ENCODE results near the gene TNPO2. TPM values are rescaled to one million over a fixed set of nuclear protein-coding genes. Genes with fewer than 3 reads are reported as not detected.

TNPO2 gene
- total and polyA plus RNA-seq, 2 of the 13 experiments (the other 11 are each of a cell fraction or from before 2014, with no cell fraction given), result 31.7 to 61.0 TPM

DNA sequence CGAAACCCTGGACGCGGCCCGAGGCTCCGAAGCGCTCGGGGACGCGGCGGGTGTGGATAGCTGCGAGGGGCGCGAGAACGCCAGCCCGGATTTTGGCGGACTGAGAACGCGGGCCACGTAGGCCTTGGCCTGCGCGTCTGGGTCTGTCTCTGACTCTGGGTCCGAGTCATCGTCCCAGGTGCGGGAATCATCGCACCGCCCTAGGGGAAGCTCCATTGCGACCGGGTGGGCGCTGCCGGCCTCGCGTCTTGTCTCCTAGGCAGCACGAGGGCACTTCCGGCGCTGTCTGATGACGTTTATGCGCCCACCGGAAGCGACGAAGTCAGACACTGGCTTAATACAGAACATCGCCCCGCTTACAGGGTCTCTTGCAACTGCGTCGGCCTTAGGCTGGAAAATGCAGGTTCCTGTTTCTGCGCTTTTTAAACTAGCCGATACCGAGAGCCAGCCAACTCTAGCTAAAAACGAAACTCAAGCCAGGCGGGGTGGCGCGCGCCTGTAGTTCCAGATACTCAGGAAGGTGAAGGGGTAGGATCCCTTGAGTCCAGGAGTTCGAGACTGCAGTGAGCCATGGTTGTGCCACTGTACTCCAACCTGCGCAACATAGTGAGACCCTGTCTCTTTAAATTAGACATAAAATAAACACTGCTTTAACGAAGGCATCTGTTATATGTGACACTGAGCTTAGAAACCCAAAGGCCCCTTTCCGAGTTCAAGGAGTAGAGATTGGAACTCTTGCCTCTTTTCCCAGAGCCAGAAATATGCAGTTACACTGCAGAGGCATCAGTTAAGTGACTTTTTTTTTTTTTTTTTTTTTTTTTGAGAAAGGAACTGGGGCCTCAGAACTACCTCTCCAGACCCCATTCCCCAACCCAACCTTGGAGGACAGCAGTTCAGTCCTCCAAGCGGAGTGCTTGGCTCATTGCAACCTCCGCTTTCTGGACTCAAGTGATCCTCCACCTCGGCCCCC is 27.1 kb downstream of the TNPO2 start, which contains the start of gene FBXW9 (continued):
- TF ChIP-seq HNF1A (IDR thresholded peaks at IDR 0.05; ENCODE audit: low read depth) (no peak), HNF1A (CRISPR knock-in tag; IDR thresholded peaks at IDR 0.05; ENCODE audit: borderline replicate concordance) (peak; percentile 57; the same call in 1 of the 2 replicates), FOXK2 (IDR thresholded peaks at IDR 0.05) (no peak), HMG20A (CRISPR knock-in tag; IDR thresholded peaks at IDR 0.05; ENCODE audit: borderline replicate concordance) (no peak), ZBTB49 (CRISPR knock-in tag; IDR thresholded peaks at IDR 0.05; ENCODE audit: borderline replicate concordance) (no peak), MTA1 (CRISPR knock-in tag; IDR thresholded peaks at IDR 0.05; ENCODE audit: borderline replicate concordance) (peak; percentile 43; the same call in 1 of the 2 replicates), ZBTB34 (CRISPR knock-in tag; IDR thresholded peaks at IDR 0.05) (no peak), ZNF468 (CRISPR knock-in tag; IDR thresholded peaks at IDR 0.05) (no peak), E2F5 (CRISPR knock-in tag; conservative IDR thresholded peaks at IDR 0.05) (no peak), ATRX (CRISPR knock-in tag; IDR thresholded peaks at IDR 0.05; ENCODE audit: borderline replicate concordance) (no peak), RBM39 (IDR thresholded peaks at IDR 0.05; ENCODE audit: low read depth, low read length, poor library complexity, severe bottlenecking) (no peak), KAT8 (CRISPR knock-in tag; IDR thresholded peaks at IDR 0.05) (peak; percentile 99), ZNF740 (CRISPR knock-in tag; IDR thresholded peaks at IDR 0.05) (no peak), CHD2 (IDR thresholded peaks at IDR 0.05; ENCODE audit: low read depth, low read length) (no peak), THYN1 (CRISPR knock-in tag; IDR thresholded peaks at IDR 0.05; ENCODE audit: borderline replicate concordance, low read depth) (no peak), ZNF670 (CRISPR knock-in tag; IDR thresholded peaks at IDR 0.05; ENCODE audit: borderline replicate concordance) (no peak)
- TF ChIP-seq, protein P1, sequence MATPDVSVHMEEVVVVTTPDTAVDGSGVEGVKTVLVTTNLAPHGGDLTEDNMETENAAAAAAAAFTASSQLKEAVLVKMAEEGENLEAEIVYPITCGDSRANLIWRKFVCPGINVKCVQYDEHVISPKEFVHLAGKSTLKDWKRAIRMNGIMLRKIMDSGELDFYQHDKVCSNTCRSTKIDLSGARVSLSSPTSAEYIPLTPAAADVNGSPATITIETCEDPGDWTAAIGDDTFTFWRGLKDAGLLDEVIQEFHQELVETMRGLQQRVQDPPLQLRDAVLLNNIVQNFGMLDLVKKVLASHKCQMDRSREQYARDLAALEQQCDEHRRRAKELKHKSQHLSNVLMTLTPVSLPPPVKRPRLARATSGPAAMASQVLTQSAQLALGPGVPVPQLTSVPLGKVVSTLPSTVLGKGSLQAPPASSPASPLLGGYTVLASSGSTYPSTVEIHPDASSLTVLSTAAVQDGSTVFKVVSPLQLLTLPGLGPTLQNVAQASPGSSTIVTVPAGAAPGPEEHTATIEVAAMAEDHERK (CRISPR knock-in tag; IDR thresholded peaks at IDR 0.05; ENCODE audit: low read depth), result no peak
